Stimulated activated CD4-positive, alpha-beta T cell treated with anti-CD3 and anti-CD28 coated beads, Interleukin-1b, Interleukin-23, amount 100 ng/mL, for 1 hour (primary cell): ENCODE measurements around the gene PRKCA.
"Not testable (repeated sequence)": the region's sequence is repeated elsewhere in the genome, so short reads cannot be mapped to it uniquely, and the experiment has no call there.

Experiments used
- DNase-seq, 2 donors: peaks; one replicate each; pipeline ENCODE4 v3.0.0-alpha.2; 2020; ENCODE audit warnings: low read depth in 2 of 2

Gene PRKCA

DNA sequence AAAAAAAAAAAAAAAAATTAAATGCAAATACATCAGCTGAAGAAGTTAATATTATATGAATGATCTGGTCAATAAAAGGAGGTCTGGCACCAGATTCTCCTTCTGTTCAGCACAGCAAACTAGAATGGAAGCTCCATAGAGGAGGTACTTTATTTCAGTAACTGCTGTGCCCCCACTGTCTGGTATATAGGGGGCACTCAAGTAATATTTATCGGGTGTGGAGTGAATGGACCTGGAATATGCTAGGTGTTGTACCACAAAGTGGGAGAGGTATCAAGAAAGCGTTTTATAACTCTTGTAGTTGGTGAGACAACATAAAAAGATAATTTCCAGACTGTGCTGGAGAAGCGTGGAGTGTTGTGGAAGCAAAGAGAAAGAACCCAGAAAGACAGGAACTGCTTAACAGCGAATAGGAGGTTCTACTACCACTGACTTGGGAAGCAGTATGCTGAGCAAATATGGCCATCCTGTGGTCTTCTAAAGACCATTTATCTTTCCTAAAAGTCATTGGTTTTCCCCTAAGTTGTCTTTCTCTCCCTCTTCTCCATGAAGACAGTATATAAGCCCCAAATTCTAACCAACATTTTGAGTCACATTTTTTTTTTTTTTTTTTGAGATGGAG lies 12.2 kb upstream of the PRKCA start:
- no peak for DNase-seq

DNA sequence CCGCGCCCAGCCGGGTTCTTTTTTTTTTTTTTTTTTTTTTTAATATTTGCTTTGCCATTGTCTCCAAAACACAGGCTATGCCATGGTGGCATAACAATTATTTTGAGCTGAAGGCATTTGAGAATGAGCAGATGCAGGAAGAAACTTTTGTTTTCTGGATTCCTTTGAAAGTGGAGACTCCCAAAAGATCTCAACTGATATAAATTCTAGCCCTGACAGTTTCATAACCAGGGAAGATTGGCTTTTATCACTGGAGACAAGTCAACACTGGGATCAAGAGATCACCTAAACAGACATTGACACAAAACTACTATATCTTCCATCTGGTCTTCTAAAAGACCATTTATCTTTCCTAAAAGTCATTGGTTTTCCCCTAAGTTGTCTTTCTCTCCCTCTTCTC lies 10.1 kb upstream of the PRKCA start:
- DNase-seq = no peak

DNA sequence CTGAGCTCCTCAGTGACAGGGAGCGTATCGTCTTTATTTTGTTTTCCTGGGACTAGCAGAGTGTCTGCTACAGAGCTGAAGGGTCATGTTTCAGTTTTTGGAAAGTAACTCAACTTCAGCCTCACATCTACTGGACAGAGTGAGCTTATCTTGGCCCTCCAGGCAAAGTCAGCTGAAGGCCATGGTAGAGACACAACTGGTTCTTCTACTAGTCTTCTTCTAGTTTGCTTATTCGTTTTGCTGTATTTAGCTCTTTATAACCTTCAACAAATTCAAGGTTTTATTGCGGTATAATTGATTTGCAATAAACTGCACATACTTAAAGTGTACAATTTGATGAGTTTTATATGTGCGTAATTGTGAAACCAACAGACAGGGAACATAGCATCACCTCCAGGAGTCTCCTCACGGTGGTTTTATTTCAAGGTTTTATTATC lies 6.1 kb upstream of the PRKCA start:
- DNase-seq = no peak

DNA sequence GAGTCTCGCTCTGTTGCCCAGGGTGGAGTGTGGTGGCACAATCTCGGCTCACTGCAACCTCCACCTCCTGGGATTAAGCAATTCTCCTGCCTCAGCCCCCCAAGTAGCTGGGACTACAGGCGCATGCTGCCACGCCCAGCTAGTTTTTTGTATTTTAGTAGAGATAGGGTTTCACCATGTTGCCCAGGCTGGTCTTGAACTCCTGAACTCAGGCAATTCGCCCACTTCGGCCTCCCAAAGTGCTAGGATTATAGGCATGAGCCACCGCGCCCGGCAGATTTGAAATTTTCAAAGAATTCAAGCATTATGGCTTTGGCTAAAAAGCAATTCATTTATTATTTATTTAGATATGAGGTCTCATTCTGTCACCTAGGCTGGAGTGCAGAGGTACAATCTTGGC lies 5.0 kb upstream of the PRKCA start:
- not testable (repeated sequence) for DNase-seq

DNA sequence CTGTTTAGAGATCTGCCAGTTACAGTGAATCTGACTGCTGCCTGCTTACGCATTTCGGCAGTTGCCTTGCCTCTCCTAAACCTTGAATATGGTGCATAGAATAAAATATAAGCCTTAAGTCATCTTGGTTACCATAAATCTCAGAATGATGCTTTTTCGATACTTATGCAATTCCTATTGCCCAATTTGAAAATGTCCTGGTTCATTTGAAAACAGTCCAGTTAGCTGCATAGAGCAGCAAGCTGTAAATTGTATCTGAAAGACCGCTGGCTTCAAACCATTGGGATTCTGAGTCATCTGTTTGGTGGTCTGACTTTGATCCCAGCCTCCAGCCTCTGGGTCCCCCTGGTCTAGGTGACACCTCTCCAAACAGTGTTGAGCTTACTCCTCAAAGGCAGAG lies 2.7 kb upstream of the PRKCA start:
- DNase-seq = no peak

DNA sequence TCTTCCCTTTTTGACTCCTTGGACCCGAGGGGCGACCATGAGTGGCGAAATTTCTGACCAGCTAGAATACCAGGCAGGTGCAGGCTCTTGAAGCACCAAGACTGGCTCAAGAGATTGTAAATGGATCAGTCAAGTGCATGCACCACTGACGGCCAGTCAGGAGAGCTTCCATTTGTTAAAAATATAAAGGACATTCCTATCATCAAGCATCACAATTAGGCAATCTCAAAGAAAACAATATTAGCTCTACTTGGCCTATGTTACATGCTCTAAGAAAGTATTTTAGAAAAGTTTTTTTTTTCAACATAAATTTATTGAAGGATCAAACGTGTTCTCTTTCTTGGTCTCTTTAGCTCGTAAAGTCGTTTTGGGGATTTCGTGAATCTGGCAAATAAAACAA lies 1.5 kb upstream of the PRKCA start:
- DNase-seq = no peak

DNA sequence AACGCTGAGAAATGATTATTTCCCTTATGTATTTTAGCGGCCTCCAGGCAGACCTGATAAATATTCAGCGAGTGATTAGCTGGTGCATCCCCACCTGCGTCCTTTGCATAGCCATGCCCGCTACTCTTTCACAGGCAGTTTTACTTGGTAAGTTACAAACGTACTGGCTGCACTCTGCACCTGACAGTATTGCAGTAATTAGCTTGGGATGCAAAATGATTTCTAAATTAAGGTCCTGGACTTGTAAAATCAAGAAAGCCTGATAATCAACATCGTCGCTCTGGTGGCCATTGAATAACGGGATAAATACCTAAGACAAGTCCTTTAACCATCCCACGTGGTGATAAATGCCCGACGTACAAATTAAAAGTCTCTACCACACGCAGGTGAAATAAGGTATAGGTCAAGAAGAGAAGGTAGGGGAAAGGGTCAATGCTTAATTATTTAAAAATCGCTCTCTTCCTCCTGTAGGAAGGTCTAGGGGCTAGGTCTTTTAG lies 998 bp upstream of the PRKCA start:
- no peak for DNase-seq

DNA sequence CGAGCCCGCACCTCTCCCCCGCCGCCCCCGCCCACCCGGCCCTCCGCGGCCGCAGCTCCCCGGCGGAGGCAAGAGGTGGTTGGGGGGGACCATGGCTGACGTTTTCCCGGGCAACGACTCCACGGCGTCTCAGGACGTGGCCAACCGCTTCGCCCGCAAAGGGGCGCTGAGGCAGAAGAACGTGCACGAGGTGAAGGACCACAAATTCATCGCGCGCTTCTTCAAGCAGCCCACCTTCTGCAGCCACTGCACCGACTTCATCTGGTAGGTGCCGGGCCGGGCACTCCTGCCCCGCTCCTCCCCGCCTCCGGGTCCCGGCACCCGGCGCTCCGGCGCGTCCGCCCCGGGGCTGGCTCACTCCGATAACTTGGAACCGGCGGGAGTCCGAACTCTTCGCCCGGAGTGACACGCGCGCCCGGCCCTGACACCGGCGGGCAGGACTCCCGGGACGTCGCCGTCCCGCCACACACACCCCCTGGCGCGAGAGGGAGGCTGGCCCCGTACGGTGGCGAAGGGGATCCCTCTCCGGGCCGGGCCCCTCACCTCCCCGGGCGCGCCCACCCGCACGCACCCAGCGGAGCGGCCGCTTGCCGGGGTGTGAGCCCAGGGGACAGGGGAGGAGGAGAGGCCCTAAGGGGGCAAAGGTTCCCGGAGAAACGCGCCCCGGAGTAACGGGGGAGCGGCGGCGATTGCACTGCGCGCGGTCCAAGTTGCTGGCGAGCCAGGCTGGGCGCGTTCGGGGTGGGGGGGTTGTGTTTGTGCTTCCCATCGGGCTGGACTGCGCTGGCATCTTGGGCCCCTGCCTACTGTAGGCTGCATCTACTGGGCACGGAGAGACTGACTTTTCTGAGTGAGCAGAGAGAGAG lies 581 bp downstream of the PRKCA start:
- peak in 1 of 2 donors; percentile 24 for DNase-seq

DNA sequence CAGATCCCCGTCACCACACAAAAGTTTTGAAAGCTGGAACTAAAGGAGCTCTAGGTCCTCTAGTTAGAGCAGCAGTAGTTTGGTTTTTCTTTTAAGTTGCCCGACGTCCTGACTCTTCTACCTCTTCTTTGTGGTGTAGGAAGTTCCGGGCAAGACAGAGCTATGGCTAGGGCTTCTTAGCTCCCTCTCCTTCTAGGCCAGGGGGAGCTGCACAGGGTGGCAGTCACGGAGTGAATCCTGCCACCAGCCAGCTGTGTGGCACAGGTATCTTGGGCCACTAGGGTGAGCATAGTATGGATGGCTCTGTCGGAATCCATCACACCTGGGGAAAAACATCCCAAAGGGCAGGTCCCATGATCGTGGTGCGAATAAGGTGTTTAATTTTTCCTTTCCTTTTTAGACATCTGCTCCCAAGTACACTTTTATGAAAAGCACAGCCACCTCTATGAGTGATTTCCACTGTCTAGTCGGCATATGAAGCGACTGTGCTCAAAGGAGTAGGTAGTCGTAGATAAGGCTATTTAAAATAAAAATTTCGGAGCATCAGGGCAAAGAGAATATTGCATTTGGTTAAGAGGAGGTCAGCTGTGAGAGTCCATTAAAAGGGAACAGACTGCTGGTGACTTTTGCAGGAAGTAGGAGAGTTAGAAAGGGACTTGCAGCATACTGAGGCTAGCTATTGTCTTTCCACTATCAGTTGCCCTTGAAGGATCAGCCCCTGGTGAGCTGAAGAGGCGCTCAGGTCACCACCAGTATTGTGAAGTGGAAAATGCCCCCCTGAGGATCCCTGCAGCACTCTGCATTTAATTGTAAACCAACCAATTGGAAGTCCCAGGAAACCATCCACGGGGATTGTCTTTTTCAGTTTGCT lies 2.1 kb downstream of the PRKCA start:
- no peak for DNase-seq

DNA sequence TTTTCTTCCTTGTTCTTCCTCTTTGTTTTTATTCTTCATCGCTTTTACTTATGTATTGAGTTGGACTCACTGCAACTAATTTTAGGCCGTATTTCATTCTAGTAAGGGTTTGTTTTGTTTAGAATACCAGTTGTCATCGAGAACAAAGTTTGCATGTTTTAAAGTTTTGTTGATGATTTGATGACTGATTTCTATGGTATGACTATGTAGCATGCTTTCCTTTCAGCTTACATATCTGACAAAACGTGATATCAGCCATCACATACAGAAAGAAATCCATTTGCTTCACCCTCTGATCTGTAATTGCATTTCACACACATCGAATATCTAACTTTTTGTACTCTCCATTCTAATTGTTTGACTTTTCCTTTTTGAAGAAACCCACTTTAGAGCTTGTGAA lies 4.0 kb downstream of the PRKCA start:
- no peak for DNase-seq

DNA sequence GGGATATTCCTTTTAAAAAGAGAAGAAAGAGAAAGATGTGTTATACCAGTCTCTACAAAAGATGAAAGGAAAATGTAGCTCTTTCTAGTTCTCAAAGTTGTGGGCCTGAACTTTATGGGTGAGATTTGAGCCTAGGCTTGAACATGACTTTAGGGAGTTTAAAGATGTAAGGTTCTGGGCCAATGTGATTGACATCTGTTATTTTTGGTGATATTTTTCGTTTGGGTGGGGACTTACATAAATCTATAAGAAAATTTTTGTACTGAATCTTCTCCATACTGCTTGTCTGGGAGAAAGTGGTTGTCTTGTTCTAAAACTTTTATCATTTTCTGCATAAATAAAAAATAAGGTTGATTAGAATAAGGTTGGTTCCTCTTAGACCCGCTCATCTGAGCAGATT lies 4.8 kb downstream of the PRKCA start:
- no peak for DNase-seq

DNA sequence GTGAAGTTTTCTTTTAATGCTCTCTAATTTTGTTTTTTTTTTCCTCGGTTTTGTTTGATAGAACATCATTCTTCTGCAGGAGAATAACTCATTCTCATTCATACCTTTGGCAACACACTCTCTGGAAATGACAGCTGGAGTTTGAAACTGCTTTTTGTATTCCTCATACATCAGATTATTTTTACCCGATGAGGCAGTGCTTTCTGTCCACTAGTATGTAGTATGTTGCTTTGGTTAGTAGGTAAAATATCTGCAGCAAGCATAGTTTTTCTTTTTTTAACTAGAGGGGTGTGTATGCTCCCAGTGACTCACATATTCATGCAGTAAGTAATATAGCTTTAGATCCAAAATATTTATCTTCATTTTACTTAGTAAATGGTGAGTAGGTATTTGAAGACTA lies 6.4 kb downstream of the PRKCA start:
- no peak for DNase-seq

DNA sequence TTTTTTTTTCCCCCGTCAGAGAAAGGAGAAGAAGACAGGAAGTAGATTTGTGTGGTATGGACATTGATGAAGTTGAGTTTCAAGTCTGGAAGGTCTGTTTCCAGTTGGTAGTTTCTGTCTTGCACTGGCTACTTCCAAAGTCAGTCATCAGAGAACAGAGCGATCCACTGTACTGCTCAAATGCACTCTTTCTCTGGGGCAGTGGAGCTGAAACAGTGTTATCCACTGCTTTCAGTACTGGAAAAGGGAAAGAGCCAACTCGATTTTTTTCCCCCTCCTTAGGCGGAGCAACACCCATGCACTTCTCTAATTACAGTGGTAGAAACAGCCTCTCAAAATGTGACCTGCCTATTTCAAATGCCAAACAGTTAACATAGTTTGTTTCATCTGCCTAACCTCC lies 7.4 kb downstream of the PRKCA start:
- DNase-seq = no peak

DNA sequence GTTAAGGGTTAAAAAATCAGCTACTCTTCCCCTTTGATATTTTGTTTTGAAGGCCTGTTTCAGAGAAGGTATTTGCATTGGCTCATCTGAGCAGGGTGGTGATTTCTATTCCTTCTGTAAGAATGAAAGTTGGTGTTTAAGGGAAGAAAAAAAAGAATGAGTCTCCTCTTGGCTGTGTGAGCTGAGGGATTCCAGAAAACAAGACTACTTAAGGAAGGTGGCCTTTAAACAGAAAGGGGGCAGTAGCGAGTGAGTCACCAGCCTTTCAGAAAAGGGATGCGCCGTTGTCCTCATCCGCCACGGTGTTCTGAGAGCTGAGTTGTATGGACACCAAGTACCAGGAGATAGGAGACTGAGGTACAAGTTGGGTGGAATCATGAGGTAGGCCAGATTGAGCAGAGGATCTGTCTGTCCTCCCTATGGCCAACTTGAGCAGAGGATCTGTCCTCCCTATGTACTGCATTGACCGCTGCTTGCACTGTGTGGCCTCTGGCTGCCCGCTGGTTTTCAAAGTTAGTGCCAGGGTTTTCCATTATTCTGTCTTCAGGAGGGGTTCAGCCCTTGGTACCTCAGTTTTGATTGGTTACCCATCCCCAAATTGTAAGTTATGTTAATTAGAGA lies 8.2 kb downstream of the PRKCA start:
- DNase-seq = no peak

DNA sequence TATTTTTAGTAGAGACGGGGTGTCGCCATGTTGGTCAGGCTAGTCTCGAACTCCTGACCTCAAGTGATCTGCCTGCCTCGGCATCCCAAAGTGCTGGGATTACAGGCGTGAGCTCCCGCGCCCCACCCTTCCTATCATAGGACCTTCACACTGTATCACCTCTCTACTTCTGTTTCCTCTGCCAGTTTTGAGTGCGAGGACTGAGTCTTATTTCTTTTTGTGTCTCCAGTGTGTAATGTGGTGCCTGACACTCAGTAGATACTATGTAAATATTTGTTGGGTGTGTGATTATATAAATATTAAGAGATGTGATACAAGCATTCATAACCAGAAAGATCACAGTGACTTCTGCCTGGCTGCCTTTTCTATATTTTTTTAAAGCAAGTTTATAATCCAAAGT lies 10.5 kb downstream of the PRKCA start:
- no peak for DNase-seq

DNA sequence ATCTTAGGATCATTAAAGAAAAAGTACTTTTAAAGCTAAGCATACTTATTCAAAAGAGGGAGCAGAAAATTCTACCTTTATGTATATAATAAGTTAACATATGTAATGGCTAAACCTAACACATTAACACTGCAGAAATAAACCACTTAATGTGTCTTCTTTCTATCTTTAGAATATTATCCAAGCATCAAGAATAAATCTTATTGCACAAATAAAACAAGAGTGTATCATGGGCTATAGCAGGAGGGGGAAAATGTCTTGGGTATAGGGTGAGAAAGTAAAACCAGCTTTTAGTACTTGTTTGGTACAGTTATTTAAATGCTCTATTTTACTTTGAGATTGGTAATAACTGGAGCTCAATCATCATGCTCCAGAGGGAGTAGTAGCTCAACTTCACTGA lies 10.9 kb downstream of the PRKCA start:
- DNase-seq = no peak

DNA sequence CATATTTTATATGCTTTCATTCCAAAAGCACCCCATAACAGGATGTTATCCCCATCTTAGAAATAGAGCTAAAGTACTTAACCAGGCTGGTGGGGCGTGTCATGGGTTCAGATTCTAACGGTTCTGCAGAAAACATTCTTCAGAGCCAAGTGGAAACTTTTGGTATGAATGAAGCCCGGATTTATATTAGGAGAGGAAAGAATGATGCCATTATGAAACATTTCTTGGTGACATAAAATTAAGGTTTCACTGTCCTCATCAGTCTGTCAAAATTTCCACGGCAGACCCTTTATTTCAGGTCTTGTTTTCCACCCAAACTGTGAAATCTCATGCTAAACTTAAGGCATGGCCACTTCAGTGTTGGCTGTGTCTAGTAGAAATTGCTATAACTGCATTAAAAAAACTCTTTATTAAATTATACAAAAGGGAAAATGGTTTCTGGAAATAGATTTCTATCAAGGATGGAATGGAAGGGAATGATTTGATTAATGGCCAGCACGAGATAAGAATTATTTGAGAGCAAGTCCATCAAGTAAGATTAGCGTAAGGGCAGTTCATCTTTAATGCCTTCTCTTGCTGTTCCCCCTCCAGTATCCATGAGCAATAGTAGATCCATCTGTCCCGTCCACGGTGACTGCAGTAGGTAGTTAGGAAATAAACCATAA lies 11.7 kb downstream of the PRKCA start:
- DNase-seq = no peak

DNA sequence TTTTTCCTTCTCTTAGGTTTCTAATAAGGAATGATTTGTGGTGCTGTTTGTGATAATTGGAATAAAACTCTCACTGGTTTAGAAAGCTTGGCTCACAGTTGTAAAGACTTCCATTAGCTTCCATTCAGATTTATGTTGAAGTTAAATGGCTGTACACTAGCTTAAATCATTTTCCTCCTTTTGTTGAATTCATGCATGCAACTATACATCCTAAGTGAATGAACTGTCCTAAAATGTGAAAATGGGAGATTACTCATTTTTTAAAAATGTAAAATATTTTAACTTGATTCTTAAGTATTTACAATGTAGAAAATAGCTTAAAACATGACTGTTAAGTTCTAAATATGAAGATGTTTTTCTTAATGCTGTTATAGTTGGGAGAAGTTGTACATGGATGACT lies 15.2 kb downstream of the PRKCA start:
- DNase-seq = no peak

DNA sequence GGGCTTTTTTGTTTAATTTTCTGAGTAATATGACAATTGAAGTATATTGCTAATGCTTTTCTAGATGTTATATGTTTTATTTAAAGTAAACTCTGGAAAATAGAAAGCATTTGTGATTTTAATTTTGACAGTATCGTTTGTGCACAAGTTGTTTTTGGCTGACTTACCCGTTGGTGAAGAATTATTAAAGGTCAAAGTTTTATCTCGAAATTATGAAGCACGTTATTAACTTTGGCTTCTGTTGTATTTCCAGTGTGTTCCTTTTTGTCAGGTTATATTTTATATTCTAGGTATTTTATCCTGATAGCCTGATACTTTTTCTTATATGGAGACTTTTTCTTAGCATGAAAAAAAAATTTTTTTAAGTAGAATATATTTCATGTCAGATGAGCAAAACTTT lies 16.8 kb downstream of the PRKCA start:
- DNase-seq = no peak

DNA sequence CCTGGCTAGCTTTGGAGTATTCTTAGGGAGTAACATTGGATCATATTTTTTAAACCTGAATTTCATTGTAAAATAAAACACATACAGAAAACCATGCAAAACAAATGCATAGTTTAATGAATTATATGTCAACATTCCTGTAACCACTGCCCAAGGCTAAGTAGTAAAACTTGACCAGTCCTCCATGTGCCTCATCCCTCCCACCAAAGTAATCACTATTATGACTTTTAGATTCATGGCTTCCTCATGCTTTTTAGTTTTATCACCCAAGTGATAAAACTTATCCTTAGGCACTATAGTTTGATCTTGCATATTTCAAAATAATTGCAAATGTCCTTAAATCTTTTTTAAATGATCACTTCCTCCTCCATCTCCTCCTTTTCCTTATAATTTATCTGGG lies 20.4 kb downstream of the PRKCA start:
- DNase-seq = no peak

DNA sequence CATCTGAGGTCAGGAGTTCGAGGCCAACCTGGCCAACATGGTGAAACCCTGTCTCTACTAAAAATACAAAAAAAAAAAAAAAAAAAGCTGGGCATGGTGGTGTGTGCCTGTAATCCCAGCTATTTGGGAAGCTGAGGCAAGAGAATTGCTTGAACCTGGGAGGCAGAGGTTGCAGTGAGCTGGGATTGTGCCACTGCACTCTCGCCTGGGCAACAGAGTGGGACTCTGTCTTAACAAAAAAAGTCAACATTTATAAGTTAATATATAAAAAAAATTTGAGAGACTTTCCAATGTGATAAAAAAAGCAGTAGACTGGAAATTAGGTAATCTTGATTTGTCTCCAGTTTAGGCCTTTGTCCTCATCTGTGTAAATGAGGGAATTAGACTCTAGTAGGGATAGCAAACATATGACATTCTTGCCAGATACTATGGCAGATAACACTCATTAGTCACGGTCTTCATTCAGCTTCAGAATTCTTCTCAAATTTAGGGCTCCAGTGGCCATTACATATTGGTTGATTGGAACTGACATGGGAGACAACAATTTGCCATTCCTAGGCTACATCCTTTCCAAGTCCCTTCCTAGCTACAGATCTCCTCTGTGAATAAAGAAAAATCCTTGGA lies 22.1 kb downstream of the PRKCA start:
- DNase-seq = not testable (repeated sequence)
